Skeletal muscle satellite cell (primary cell): ENCODE measurements around the gene CACNA1E.

ENCODE experiments used
- H3K27me3 ChIP-seq: 2 replicates; pipeline ENCODE4 v1.7.0; 2013; ENCODE audit warnings: low read length; ENCODE audit not compliant: control insufficient read depth, insufficient read depth
- H3K36me3 ChIP-seq: 2 replicates; pipeline ENCODE4 v1.7.0; 2013; ENCODE audit warnings: mild to moderate bottlenecking, control low read depth, low read length; ENCODE audit not compliant: insufficient read depth
- H3K4me1 ChIP-seq: 2 replicates; pipeline ENCODE4 v1.7.0; 2013; ENCODE audit warnings: low read length; ENCODE audit not compliant: control insufficient read depth, insufficient read depth
- H3K4me2 ChIP-seq: 2 replicates; pipeline ENCODE4 v1.7.0; 2013; ENCODE audit warnings: mild to moderate bottlenecking, low read length
- H3K4me3 ChIP-seq: 2 replicates; pipeline ENCODE4 v1.7.0; 2013; ENCODE audit warnings: low read length
- H3K9ac ChIP-seq: 2 replicates; pipeline ENCODE4 v1.7.0; 2013; ENCODE audit warnings: mild to moderate bottlenecking, low read depth, low read length, moderate library complexity
- H3K9me3 ChIP-seq: replicated peaks from 2 replicates; pipeline ENCODE4 v1.7.0; 2013; ENCODE audit warnings: mild to moderate bottlenecking, control low read depth, low read length

CACNA1E gene

GRCh38 chr1:181802466-181802865 lies 319.1 kb downstream of the CACNA1E start:
- Histone ChIP-seq H3K36me3 (no peaks in the 10 kb centered on the region), H3K4me2 (no peak overlapping the region), H3K27me3 (no peaks in the 10 kb centered on the region), H3K4me3 (no peak overlapping the region), H3K9ac (no peak overlapping the region), H3K4me1 (no peaks in the 10 kb centered on the region), H3K9me3 (peaks cover 10% of the 10 kb centered on the region)

- Histone ChIP-seq H3K27me3 (no peaks in the 10 kb centered on the region), H3K4me3 (no peak overlapping the region), H3K9ac (no peak overlapping the region), H3K36me3 (no peaks in the 10 kb centered on the region), H3K4me2 (no peak overlapping the region), H3K4me1 (no peaks in the 10 kb centered on the region), H3K9me3 (peaks cover 6% of the 10 kb centered on the region)
Measured at GRCh38 chr1:181803421-181803820, 320.1 kb downstream of the CACNA1E start.

- Histone ChIP-seq H3K36me3 (no peaks in the 10 kb centered on the region), H3K4me1 (no peaks in the 10 kb centered on the region), H3K9ac (no peak overlapping the region), H3K4me2 (no peak overlapping the region), H3K27me3 (no peaks in the 10 kb centered on the region), H3K9me3 (no peaks in the 10 kb centered on the region), H3K4me3 (no peak overlapping the region)
Measured at GRCh38 chr1:181804989-181805388, 321.7 kb downstream of the CACNA1E start.

- no peak overlapping the region for H3K4me3 ChIP-seq
- H3K36me3 ChIP-seq: no peaks in the 10 kb centered on the region
- H3K4me2 ChIP-seq: no peak overlapping the region
- H3K9me3 ChIP-seq: no peaks in the 10 kb centered on the region
- H3K4me1 ChIP-seq: no peaks in the 10 kb centered on the region
- no peak overlapping the region for H3K9ac ChIP-seq
- H3K27me3 ChIP-seq: no peaks in the 10 kb centered on the region
Measured at GRCh38 chr1:181806746-181807145, 323.4 kb downstream of the CACNA1E start.

- no peaks in the 10 kb centered on the region for H3K27me3 ChIP-seq
- no peaks in the 10 kb centered on the region for H3K36me3 ChIP-seq
- H3K9ac ChIP-seq: no peak overlapping the region
- H3K4me1 ChIP-seq: no peaks in the 10 kb centered on the region
- H3K9me3 ChIP-seq: no peaks in the 10 kb centered on the region
- H3K4me3 ChIP-seq: no peak overlapping the region
- H3K4me2 ChIP-seq: no peak overlapping the region
Measured at GRCh38 chr1:181807251-181807650, 323.9 kb downstream of the CACNA1E start.

GRCh38 chr1:181809991-181810545 lies 326.8 kb downstream of the CACNA1E start:
- Histone ChIP-seq H3K4me2 (no peak overlapping the region), H3K27me3 (no peaks in the 10 kb centered on the region), H3K4me1 (no peaks in the 10 kb centered on the region), H3K4me3 (no peak overlapping the region), H3K36me3 (no peaks in the 10 kb centered on the region), H3K9me3 (no peaks in the 10 kb centered on the region), H3K9ac (no peak overlapping the region)

- Histone ChIP-seq H3K4me1 (no peaks in the 10 kb centered on the region), H3K9me3 (no peaks in the 10 kb centered on the region), H3K36me3 (no peaks in the 10 kb centered on the region), H3K27me3 (no peaks in the 10 kb centered on the region), H3K4me2 (no peak overlapping the region), H3K9ac (no peak overlapping the region), H3K4me3 (no peak overlapping the region)
Measured at GRCh38 chr1:181812208-181812607, 328.9 kb downstream of the CACNA1E start.

- Histone ChIP-seq H3K4me1 (no peaks in the 10 kb centered on the region), H3K4me2 (no peak overlapping the region), H3K4me3 (no peak overlapping the region), H3K27me3 (no peaks in the 10 kb centered on the region), H3K9ac (no peak overlapping the region), H3K9me3 (no peaks in the 10 kb centered on the region), H3K36me3 (no peaks in the 10 kb centered on the region)
Measured at GRCh38 chr1:181813266-181813665, 329.9 kb downstream of the CACNA1E start.

GRCh38 chr1:181816608-181817007 lies 333.3 kb downstream of the CACNA1E start:
- Histone ChIP-seq H3K4me2 (no peak overlapping the region), H3K9ac (no peak overlapping the region), H3K4me3 (no peak overlapping the region), H3K4me1 (no peaks in the 10 kb centered on the region), H3K36me3 (no peaks in the 10 kb centered on the region), H3K27me3 (no peaks in the 10 kb centered on the region), H3K9me3 (no peaks in the 10 kb centered on the region)

GRCh38 chr1:181817091-181817490 lies 333.8 kb downstream of the CACNA1E start:
- H3K4me1 ChIP-seq: no peaks in the 10 kb centered on the region
- no peaks in the 10 kb centered on the region for H3K9me3 ChIP-seq
- H3K27me3 ChIP-seq: no peaks in the 10 kb centered on the region
- H3K36me3 ChIP-seq: no peaks in the 10 kb centered on the region
- H3K9ac ChIP-seq: no peak overlapping the region
- H3K4me2 ChIP-seq: no peak overlapping the region
- H3K4me3 ChIP-seq: no peak overlapping the region

- Histone ChIP-seq H3K36me3 (no peaks in the 10 kb centered on the region), H3K4me3 (no peak overlapping the region), H3K4me2 (no peak overlapping the region), H3K4me1 (no peaks in the 10 kb centered on the region), H3K27me3 (no peaks in the 10 kb centered on the region), H3K9me3 (no peaks in the 10 kb centered on the region), H3K9ac (no peak overlapping the region)
Measured at GRCh38 chr1:181818459-181818858, 335.1 kb downstream of the CACNA1E start.

- H3K27me3 ChIP-seq: no peaks in the 10 kb centered on the region
- no peak overlapping the region for H3K4me3 ChIP-seq
- no peak overlapping the region for H3K4me2 ChIP-seq
- no peaks in the 10 kb centered on the region for H3K4me1 ChIP-seq
- no peaks in the 10 kb centered on the region for H3K36me3 ChIP-seq
- H3K9ac ChIP-seq: no peak overlapping the region
- H3K9me3 ChIP-seq: no peaks in the 10 kb centered on the region
Measured at GRCh38 chr1:181818943-181819342, 335.6 kb downstream of the CACNA1E start.
